ENCODE data around the gene CEP112.

The CEP112 gene

GRCh38 chr17:66191593-66192377 is at the start of gene CEP112:
TSS of gene CEP112 (minus strand) at chr17:66192133.
- DNase-seq (ENCODE audit: low spot score) = peak; percentile 99

- DNase-seq (ENCODE audit: low spot score) = no peak
Measured at GRCh38 chr17:66240630-66241029, 48.7 kb upstream of the CEP112 start.

- DNase-seq (ENCODE audit: low spot score) = no peak
Measured at GRCh38 chr17:66240013-66240412, 48.1 kb upstream of the CEP112 start.

- no peak for DNase-seq (ENCODE audit: low spot score)
Measured at GRCh38 chr17:66235377-66235994, 43.6 kb upstream of the CEP112 start.

DNA sequence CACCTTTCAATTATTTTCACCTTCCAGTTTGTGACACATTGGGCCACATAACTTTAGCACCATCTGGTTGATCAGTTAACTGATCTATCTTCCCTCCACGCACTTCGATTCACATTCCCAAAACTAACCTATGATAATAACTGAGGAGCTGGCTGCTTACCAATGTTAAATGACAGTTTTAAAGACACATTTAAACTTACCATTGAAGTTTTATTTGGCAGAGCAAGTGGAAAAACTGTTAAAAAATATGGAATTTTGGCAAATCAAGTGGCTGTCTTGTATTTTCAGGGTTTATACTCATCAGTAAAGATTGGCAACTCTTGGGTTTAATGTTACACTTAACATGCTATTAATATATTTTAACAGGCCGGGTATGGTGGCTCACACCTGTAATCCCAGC is 42.7 kb upstream of the CEP112 start:
- DNase-seq (ENCODE audit: low spot score) = no peak

GRCh38 chr17:66233023-66233753 is 41.3 kb upstream of the CEP112 start:
- no peak for DNase-seq (ENCODE audit: low spot score)

GRCh38 chr17:66230922-66231591 is 39.1 kb upstream of the CEP112 start:
- no peak for DNase-seq (ENCODE audit: low spot score)

DNA sequence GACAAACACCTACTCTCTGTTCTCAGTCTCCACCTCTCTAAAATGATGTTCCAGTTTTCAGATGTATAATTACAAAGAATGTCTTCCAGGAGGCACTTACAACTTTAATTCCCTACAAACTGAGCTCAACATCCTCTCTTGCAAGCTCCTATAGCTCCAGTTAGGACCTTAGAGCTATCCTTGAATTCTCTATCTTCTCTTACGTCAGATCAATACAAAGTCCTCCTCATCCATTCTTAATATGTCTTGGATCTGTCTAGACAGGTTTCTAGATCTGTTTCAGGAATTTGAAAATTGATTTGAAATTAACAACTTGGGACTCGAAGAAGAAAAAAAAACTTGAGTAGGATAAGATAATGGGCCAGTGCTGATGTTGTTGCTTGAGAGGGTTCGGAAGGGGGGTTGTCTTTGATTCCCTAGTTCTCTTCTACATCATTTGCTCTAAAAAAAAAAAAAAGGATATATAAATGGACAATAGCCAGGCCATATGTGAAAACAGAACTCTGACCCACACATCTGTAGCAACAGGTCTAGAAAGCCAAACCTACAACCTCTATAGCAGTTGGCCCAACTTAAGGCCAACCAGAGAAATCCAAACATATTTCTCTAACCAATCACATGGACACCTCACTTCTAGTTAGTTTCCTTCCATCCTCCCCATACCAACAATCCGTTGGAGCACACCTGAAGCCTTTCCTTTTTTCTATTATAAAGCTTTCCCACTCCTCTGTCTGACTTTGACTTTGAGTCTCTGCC is 38.0 kb upstream of the CEP112 start:
- DNase-seq (ENCODE audit: low spot score) = no peak

DNA sequence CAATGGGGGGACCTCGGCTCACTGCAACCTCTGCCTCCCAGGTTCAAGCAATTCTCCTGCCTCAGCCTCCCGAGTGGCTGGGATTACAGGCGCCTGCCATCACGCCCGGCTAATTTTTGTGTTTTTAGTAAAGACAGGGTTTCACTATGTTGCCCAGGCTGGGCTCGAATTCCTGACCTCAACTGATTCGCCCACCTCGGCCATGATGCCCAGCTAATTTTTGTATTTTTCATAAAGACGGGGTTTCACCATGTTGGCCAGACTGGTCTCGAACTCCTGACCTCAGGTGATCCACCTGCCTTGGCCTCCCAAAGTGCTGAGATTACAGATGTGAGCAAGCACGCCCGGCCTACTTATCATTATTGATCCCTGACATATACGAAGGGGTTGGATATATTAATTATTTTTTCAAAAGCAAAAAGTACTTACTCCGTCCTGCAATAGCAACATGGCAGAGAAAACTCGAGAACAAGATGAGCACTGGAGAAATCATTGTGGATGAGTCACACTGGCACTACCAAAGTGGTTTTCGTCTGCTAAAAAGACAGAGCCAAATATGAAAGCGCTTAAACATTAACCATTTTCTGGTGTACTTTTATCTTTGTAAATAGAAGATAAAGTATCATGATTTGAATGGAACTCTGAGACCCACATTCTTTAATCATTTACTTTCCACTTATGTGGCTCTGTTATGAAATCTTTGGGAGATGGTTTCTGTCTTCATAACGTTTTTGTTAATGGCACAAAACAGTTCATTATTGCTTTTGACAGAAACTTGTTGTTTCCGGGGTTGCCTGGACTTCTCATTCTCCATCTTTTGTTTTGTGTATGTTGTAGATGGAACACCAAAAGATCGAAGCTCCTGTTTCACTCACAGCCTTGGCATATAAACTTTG is 37.2 kb upstream of the CEP112 start, which contains the start of gene APOH:
Gene APOH, minus strand, starts transcription at position 529 of the 896 bp plus-strand sequence. Its CDS starts 36 bp downstream, at position 493.
- DNase-seq (ENCODE audit: low spot score) = no peak

DNA sequence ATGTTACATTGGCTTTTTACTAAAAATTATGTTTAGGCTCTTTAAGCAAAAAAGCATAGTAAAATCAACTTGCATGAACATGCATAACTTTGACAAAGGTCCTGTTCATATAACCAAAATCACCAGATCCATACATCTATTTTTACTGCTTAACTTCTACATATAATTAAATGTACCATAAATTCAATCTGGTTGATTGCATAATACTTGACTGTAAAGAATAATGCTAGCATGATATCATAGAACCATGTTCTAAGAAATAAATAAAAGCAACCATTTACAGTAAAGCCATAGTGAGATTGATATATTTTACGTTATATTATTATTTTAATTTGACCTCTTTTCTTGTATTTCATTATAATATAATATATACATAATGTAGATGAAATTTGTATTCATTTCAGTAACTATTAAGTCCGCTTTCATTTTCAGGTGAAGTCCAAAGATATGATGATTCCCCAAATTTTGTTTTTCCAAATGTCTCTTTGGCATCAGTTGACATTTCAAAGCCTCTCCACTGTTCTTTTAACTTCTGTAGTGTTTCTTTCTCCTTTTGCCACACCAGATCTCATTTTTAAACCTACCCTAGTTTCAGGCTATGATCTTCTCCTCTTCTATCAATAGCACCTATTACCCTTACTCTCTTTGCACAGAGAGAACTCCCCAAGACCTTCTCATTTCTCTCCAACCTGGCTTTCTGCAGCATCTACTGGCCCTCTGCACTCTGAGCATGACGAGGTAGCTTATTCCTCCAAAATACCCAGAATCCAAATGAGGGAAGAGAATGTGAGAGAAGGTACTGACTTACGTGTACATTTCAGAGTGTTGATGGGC is 35.5 kb upstream of the CEP112 start:
- DNase-seq (ENCODE audit: low spot score) = no peak

DNA sequence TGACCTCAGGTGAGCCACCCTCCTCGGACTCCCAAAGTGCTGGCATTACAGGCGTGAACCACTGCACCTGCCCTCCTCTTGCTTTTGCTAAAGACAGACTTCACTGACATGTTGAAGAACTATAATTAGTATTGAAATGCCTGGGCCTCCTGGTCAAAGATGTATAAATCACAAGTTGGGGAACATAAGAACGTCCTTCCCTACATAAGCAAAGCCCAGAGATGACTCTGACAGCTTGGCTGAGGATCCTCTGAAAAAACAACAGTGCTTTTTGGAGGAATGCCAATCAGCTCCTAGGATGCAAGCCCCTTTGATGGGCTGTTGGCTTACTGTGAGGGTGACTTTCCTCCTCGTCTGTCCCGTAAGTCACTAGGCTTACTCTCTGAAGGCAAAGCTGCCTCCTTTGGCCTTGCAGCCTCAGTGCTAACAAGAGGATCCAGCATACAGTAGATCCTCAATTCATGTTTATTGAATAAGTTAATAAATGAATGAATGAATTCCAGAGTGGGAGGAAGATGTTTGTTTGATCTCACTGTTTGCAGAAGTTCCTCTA is 30.9 kb upstream of the CEP112 start:
- no peak for DNase-seq (ENCODE audit: low spot score)

- no peak for DNase-seq (ENCODE audit: low spot score)
Measured at GRCh38 chr17:66221755-66222530, 30.0 kb upstream of the CEP112 start.

DNA sequence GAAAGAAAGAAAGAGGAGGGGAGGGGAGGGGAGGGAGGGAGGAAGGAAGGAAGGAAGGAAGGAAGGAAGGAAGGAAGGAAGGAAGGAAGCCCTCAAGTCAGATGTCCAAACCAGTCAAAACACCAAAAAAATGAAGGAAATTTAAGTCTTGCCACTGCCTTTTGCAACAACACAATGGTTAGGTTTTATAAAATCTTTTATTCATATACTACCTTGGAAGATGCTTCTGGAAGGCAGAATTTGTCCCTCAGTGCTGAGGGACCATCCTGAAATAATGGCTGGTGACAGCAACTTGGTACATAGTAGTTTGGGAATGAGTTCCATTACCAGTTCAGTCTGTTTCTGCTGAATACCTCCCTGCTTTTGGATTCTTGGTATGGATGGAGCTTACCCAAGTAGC is 29.4 kb upstream of the CEP112 start:
- DNase-seq (ENCODE audit: low spot score) = no peak

GRCh38 chr17:66220079-66220835 is 28.3 kb upstream of the CEP112 start:
- DNase-seq (ENCODE audit: low spot score) = no peak

DNA sequence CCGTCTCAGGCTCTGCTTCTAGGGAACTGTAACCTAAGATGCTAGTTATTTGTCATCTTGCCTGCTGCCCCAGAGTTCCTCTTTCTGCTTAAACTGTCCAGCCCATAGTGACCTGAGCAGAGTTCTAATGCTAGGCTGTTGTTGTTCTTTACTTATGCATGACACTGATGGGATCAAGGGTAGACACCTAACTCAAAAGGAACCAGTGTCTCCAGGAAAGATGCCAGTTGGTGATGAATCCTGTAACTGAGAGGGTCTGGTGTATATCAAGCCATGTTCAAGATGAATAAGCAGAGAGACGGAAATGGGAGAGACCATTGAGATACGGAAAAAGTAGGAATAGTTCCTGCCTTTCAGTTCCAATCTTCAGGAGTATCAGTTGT is 23.6 kb upstream of the CEP112 start:
- DNase-seq (ENCODE audit: low spot score) = no peak

GRCh38 chr17:66214884-66215528 is 23.1 kb upstream of the CEP112 start:
- no peak for DNase-seq (ENCODE audit: low spot score)

Measured in D341Med (cell line).